Osteocyte (in vitro differentiated cells): ENCODE measurements around the gene CAV3. TPM values are rescaled to one million over a fixed set of nuclear protein-coding genes. Genes with fewer than 3 reads are reported as not detected.

Experiments
- DNase-seq: peaks from one replicate; pipeline ENCODE4 v3.0.0; 2021; ENCODE audit warnings: mixed read lengths; ENCODE audit not compliant: unreplicated experiment; ENCODE audit errors: extremely low spot score
- H3K27ac Mint-ChIP-seq: one replicate; pipeline ENCODE4 v1.8.0; 2021; ENCODE audit warnings: mild to moderate bottlenecking, mixed read lengths; ENCODE audit not compliant: unreplicated experiment
- H3K27me3 Mint-ChIP-seq: one replicate; pipeline ENCODE4 v1.8.0; 2021; ENCODE audit warnings: mixed read lengths; ENCODE audit not compliant: unreplicated experiment
- H3K36me3 Mint-ChIP-seq: one replicate; pipeline ENCODE4 v1.8.0; 2021; ENCODE audit warnings: mixed read lengths; ENCODE audit not compliant: unreplicated experiment
- H3K4me1 Mint-ChIP-seq: one replicate; pipeline ENCODE4 v1.8.0; 2021; ENCODE audit warnings: mixed read lengths; ENCODE audit not compliant: unreplicated experiment
- H3K4me3 Mint-ChIP-seq: one replicate; pipeline ENCODE4 v1.8.0; 2021; ENCODE audit warnings: mild to moderate bottlenecking, moderate library complexity, mixed read lengths; ENCODE audit not compliant: unreplicated experiment
- H3K9me3 Mint-ChIP-seq: one replicate; pipeline ENCODE4 v1.8.0; 2021; ENCODE audit warnings: mixed read lengths; ENCODE audit not compliant: unreplicated experiment
- total RNA-seq: library from RNA; stranded (reverse); gene quantifications from 2 replicates; pipeline ENCODE4 v1.2.1, GENCODE V29; 2021
- TF ChIP-seq, protein P1 (sequence below): fragments of 200-600 bp; sonication (generic); IDR thresholded peaks from 2 replicates; pipeline ENCODE4 v1.5.0; 2021; ENCODE audit warnings: antibody characterized with exemption, mild to moderate bottlenecking, moderate library complexity

Gene CAV3
- total RNA-seq, 1 donor from 2014 or later, result not detected

DNA sequence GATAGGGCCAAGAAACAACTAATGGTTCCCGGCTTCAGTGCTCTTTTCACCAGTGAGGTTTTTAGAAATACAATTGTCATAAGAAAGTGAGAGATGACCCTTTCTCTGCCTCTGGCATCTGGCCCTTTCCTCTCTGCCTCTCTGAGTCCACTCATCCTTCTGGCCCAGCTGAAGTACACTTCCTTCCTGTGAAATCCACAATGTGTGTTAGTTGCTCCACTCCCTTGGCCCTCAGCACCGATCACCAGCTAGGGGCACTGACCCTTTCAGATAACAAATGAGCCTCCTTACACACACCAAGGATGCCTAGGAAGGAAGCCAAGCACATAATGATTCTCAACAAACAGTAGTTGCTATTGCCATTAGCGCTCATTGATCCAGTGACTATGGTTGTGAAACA is 2.9 kb upstream of the CAV3 start:
- DNase-seq, result no peak
- peaks cover 2% of the 10 kb centered on the region for H3K4me1 Mint-ChIP-seq
- no peaks in the 10 kb centered on the region for H3K27me3 Mint-ChIP-seq
- TF ChIP-seq, protein P1, sequence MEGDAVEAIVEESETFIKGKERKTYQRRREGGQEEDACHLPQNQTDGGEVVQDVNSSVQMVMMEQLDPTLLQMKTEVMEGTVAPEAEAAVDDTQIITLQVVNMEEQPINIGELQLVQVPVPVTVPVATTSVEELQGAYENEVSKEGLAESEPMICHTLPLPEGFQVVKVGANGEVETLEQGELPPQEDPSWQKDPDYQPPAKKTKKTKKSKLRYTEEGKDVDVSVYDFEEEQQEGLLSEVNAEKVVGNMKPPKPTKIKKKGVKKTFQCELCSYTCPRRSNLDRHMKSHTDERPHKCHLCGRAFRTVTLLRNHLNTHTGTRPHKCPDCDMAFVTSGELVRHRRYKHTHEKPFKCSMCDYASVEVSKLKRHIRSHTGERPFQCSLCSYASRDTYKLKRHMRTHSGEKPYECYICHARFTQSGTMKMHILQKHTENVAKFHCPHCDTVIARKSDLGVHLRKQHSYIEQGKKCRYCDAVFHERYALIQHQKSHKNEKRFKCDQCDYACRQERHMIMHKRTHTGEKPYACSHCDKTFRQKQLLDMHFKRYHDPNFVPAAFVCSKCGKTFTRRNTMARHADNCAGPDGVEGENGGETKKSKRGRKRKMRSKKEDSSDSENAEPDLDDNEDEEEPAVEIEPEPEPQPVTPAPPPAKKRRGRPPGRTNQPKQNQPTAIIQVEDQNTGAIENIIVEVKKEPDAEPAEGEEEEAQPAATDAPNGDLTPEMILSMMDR, result no peak
- no peaks in the 10 kb centered on the region for H3K36me3 Mint-ChIP-seq
- peaks cover 7% of the 10 kb centered on the region for H3K9me3 Mint-ChIP-seq
- H3K27ac Mint-ChIP-seq, result no peak overlapping the region
- no peak overlapping the region for H3K4me3 Mint-ChIP-seq

DNA sequence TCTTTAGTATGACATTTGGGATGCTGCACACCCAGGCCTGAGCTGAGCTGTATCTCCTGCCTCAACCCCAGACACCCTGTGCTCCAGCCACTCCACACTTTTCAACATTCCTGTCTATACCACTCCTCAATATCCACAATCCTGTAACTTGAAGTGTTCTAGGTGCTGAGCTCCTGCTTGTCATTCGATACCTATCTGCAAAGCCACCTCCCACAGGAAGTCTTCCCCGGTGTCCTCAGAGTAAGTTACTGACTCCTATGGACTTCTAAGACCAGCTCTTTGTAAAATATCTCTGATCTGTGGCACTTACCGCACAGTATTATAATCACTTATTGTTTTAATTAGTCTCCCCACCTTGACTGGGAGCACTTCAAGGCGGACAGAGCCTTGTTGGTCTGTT is 1.2 kb upstream of the CAV3 start:
- Mint-ChIP-seq H3K27ac (no peak overlapping the region), H3K9me3 (no peaks in the 10 kb centered on the region), H3K4me1 (peaks cover 2% of the 10 kb centered on the region), H3K27me3 (no peaks in the 10 kb centered on the region), H3K4me3 (no peak overlapping the region), H3K36me3 (no peaks in the 10 kb centered on the region)
- TF ChIP-seq, protein P1, result no peak
- DNase-seq, result no peak

DNA sequence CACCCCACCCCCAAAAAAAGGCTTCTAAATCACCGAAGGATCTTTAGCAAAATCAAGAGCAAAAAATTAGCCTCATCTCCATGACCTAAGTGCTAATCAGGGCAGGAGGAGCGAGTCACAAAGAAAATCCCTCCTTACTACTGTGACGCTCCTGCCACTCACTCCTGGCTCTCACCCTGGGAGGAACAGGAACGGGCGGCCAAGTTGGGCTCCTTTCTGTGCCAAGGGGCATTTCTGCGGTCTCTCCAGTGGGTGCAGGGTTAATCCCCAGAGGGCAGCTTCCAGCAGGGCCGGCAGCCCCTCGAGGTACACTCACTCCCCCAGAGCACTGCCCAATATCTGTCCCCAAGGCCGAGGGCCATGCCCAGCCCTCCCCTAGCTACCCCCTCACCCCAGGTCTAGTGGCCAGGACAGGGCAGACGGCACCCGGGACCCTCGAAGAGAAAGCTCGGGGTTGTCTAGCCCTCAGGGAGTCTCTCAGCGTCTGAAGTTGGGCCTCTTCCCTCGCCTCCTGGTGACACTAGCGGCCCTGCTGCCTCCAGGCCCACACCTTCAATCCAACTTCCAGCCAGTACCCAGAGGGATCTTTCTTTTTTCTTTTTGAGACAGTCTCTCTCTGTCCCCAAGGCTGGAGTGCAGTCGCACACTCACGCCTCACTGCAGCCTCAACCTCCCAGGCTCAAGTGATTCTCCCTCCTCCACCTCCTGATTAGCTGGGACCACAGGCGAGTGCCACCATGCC is 706 bp downstream of the CAV3 start:
- TF ChIP-seq, protein P1, result no peak
- no peak overlapping the region for H3K27ac Mint-ChIP-seq
- DNase-seq, result no peak
- peaks cover 2% of the 10 kb centered on the region for H3K4me1 Mint-ChIP-seq
- no peak overlapping the region for H3K4me3 Mint-ChIP-seq
- no peaks in the 10 kb centered on the region for H3K9me3 Mint-ChIP-seq
- H3K27me3 Mint-ChIP-seq, result no peaks in the 10 kb centered on the region
- H3K36me3 Mint-ChIP-seq, result no peaks in the 10 kb centered on the region

DNA sequence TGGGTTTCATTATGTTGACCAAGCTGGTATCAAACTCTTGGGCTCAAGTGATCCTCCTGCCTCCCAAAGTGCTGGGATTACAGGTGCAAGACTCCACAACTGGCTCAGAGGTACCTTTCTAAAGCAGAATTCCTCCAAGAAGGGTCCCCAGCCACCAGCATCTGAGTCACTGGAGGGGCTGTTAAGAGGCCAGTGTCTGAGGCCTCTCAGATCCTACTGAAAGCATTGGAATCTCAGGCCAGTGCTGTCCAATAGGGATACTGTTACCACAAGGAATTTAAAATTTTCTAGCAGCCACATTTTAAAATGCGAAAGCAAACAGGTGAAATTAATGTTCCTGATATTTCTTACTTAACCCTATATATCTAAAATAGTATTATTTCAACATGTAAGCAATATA is 1.3 kb downstream of the CAV3 start:
- Mint-ChIP-seq H3K36me3 (no peaks in the 10 kb centered on the region), H3K4me3 (no peak overlapping the region), H3K4me1 (peaks cover 3% of the 10 kb centered on the region), H3K27ac (no peak overlapping the region), H3K9me3 (no peaks in the 10 kb centered on the region), H3K27me3 (no peaks in the 10 kb centered on the region)
- TF ChIP-seq, protein P1, result no peak
- no peak for DNase-seq

DNA sequence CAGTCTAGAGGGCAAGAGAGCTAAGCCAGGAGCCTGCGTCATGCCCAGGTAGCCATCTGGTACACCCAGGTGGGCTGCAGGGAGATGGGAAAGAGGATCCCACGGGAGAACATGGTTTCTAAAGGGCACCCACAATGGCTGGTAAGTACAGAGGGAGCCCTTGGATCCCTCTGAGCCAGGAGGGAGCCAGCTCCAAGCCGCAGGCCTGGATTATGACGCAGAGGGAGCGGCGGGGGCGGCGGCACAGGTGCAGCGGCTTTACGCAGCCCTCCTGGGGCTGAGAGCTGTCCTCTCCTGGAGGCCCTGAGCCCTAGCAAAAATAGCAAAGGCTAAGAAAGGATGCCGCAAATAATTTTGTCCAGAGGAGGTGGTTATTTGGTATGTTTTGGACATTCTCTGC is 2.8 kb downstream of the CAV3 start:
- Mint-ChIP-seq H3K4me1 (peaks cover 18% of the 10 kb centered on the region), H3K27me3 (no peaks in the 10 kb centered on the region), H3K36me3 (no peaks in the 10 kb centered on the region), H3K27ac (no peak overlapping the region), H3K9me3 (no peaks in the 10 kb centered on the region), H3K4me3 (no peak overlapping the region)
- no peak for DNase-seq
- TF ChIP-seq, protein P1, result no peak
